MM.1S (cell line): Measurements from ENCODE around the gene NMNAT1.

Experiments
- EZH2 ChIP-seq: fragments of 300-600 bp; sonication (generic); optimal IDR thresholded peaks from 2 replicates; pipeline ENCODE3; 2017; ENCODE audit warnings: low read depth, mild to moderate bottlenecking, antibody characterized with exemption, low read length, mixed read lengths
- TF ChIP-seq, protein P1 (sequence below): fragments of 300-600 bp; sonication (generic); IDR thresholded peaks from 2 replicates; pipeline ENCODE4 v1.5.1; 2016; ENCODE audit warnings: antibody characterized with exemption, low read length, mixed read lengths

DNA sequence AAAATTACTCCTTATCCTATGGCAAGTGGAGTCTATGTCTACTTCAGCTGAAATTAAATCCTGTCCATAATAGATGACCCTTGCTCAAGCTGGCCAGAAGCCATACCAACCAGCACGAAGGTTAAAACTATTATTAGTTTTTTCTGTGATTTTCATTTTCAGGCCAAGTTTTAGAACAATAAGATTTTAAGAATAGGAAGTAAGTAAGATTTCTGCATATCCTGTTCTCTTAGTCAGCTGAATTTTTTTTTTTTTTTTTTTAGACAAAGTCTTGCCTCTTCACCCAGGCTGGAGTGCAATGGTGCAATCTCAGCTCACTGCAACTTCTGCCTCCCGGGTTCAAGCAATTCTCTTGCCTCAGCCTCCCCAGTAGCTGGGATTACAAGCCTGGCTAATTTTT is 47.7 kb downstream of the NMNAT1 start:
- TF ChIP-seq, protein P1, sequence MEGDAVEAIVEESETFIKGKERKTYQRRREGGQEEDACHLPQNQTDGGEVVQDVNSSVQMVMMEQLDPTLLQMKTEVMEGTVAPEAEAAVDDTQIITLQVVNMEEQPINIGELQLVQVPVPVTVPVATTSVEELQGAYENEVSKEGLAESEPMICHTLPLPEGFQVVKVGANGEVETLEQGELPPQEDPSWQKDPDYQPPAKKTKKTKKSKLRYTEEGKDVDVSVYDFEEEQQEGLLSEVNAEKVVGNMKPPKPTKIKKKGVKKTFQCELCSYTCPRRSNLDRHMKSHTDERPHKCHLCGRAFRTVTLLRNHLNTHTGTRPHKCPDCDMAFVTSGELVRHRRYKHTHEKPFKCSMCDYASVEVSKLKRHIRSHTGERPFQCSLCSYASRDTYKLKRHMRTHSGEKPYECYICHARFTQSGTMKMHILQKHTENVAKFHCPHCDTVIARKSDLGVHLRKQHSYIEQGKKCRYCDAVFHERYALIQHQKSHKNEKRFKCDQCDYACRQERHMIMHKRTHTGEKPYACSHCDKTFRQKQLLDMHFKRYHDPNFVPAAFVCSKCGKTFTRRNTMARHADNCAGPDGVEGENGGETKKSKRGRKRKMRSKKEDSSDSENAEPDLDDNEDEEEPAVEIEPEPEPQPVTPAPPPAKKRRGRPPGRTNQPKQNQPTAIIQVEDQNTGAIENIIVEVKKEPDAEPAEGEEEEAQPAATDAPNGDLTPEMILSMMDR: no peak
- no peak for TF ChIP-seq EZH2
